ENCODE data around the gene RNF217. TPM values are rescaled to one million over a fixed set of nuclear protein-coding genes. Genes with fewer than 3 reads are reported as not detected.

The RNF217 gene
- total and polyA plus RNA-seq, 12 donors, result 2.1 to 26.9 (median 13.0) TPM

- Histone ChIP-seq H3K4me3 (no peak overlapping the region), H3K9me3 (peaks cover 0 to 41% (median 22%) of the 10 kb centered on the region in 11 donors), H3K27me3 (no peaks in the 10 kb centered on the region), H3K27ac (no peak overlapping the region), H3K36me3 (no peaks in the 10 kb centered on the region), H3K4me1 (no peaks in the 10 kb centered on the region)
- TF ChIP-seq CTCF (IDR thresholded peaks at IDR 0.05), result no peak
- no peak for DNase-seq
- 85 to 87% methylated on average over 4 of the region's 4 CpGs for WGBS, 2 donors
- no peak for ATAC-seq
- intact Hi-C loops (cut with DNase I), result loop anchor here in 2 of 10 donors (5.0 kb wide), 2 partner anchors 149 to 239 kb away; partner anchors contain the start of gene RNF217 (in 1 of the 2)
Observed at GRCh38 chr6:125111219-125111983, 149.2 kb downstream of the RNF217 start.

GRCh38 chr6:125112934-125113333, 150.7 kb downstream of the RNF217 start:
- DNase-seq (no peak), ATAC-seq (no peak)
- TF ChIP-seq CTCF (IDR thresholded peaks at IDR 0.05), result no peak
- peaks cover 0 to 41% (median 22%) of the 10 kb centered on the region in 11 donors for H3K9me3 ChIP-seq
- no peak overlapping the region for H3K27ac ChIP-seq
- H3K36me3 ChIP-seq, result no peaks in the 10 kb centered on the region
- H3K4me1 ChIP-seq, result no peaks in the 10 kb centered on the region
- no peak overlapping the region for H3K4me3 ChIP-seq
- intact Hi-C loops (cut with DNase I), result loop anchor here in 3 of 10 donors (2.0 to 5.0 kb wide), 3 partner anchors 151 to 242 kb away; partner anchors contain the start of gene RNF217 (in 1 of the 3)
- no peaks in the 10 kb centered on the region for H3K27me3 ChIP-seq

- Histone ChIP-seq H3K27ac (no peak overlapping the region), H3K27me3 (no peaks in the 10 kb centered on the region), H3K4me1 (no peaks in the 10 kb centered on the region), H3K4me3 (no peak overlapping the region), H3K9me3 (peaks cover 0 to 34% (median 22%) of the 10 kb centered on the region in 11 donors), H3K36me3 (no peaks in the 10 kb centered on the region)
- peak; percentile 77 to 97 (median 89) for TF ChIP-seq CTCF (IDR thresholded peaks at IDR 0.05)
- 0% methylated on average over 1 of the region's 1 CpG for WGBS, 2 donors
- ATAC-seq (no peak), DNase-seq (peak in 1 of 2 donors; percentile 53)
- intact Hi-C loops (cut with DNase I), result loop anchor here in 7 of 10 donors (1.0 to 5.0 kb wide), 6 partner anchors 151 to 244 kb away; partner anchors contain the start of gene RNF217 (in 1 of the 7)
Observed at GRCh38 chr6:125114248-125114858, 152.1 kb downstream of the RNF217 start.

GRCh38 chr6:125116170-125116569, 153.9 kb downstream of the RNF217 start:
- TF ChIP-seq CTCF (IDR thresholded peaks at IDR 0.05), result no peak
- Histone ChIP-seq H3K27ac (no peak overlapping the region), H3K36me3 (no peaks in the 10 kb centered on the region), H3K27me3 (no peaks in the 10 kb centered on the region), H3K4me1 (no peaks in the 10 kb centered on the region), H3K4me3 (no peak overlapping the region), H3K9me3 (peaks cover 0 to 15% (median 9%) of the 10 kb centered on the region in 11 donors)
- ATAC-seq (no peak), DNase-seq (no peak)
- intact Hi-C loops (cut with DNase I), result loop anchor here in 2 of 10 donors (2.0 kb wide), 2 partner anchors 243 to 245 kb away; no protein-coding TSS in a partner anchor
- 90 to 92% methylated on average over 1 of the region's 1 CpG for WGBS, 2 donors
